NCI-H1092 treated with DMSO at 0.1 percent for 48 hours (cell line): ENCODE measurements around the gene KIF26B.
"Not testable (repeated sequence)": the region's sequence is repeated elsewhere in the genome, so short reads cannot be mapped to it uniquely, and the experiment has no call there.

Experiments
- DNase-seq: peaks from one replicate; lab custom pipeline; 2025; lab: John Stamatoyannopoulos, UW

The KIF26B gene

DNA sequence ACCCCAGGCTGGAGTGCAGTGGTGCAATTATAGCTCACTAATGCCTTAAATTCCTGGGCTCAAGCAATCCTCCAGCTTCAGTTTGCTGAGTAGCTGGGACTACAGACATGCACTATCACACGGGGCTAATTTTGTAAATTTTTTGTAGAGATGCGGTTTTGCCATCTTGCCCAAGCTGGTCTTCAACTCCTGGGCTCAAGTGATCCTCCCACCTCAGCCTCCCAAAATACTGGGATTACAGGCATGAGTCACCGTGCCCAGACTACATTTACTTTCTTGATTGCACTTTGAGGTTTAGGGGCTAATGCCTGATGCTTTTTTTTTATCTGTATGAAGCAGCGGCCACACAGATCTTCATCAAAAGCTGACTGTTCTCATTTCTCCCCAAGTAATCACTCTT, 124.6 kb downstream of the KIF26B start:
- no peak for DNase-seq

DNA sequence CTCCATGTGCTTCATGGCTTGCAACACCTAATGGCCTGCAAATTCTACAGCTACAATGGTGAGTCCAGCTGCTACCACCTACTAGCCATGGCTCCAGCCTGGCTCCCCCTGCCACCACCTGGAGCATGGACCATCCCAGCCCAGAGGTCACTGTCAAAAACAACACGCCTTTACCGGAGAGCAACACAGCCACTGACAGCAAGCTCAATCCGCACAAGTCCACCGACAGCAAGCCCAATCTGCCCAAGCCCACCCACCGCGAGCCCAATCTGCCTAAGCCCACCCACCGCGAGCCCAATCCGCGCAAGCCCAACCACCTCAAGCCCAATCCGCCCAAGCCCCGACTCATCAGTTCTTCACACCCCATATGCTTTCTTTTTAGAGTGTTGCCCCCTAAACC, 128.2 kb downstream of the KIF26B start:
- DNase-seq: no peak

DNA sequence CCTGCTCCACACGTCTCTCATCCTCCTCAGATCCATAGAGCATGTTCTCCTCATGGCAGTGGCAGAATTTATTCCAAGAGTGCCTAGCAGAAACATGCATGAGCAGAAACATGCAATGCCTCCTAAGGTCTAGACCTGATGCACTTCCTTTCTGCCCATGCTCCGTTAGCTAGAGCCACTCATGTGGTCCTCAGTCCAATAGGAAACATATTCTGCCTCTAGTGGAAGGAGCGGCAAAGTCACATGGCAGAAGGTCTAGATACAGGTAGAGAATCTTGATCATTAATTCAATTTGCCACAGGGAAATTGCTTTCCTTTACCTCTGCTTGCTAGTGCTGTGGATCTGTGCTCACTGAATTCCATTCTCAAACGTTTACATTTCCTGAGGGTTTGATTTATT, 130.4 kb downstream of the KIF26B start:
- no peak for DNase-seq

DNA sequence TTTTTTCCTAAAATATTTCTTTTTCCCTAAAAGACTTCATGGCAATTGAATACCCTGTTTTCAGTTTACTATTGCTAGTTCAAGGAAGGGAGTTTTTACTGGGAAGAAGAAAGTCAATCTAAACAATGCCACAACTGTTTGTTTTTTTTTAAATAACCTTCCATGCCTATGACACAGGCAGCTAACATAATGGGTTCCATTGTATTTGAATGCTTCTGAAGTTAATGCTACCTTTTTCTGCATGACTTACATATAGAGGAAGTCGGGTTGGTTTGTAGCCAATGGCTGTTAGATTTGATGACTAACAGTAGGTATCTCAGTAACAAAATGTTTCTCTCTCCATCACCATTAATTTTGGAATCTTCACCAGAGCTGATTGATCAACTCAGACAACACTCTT, 134.0 kb downstream of the KIF26B start:
- no peak for DNase-seq

DNA sequence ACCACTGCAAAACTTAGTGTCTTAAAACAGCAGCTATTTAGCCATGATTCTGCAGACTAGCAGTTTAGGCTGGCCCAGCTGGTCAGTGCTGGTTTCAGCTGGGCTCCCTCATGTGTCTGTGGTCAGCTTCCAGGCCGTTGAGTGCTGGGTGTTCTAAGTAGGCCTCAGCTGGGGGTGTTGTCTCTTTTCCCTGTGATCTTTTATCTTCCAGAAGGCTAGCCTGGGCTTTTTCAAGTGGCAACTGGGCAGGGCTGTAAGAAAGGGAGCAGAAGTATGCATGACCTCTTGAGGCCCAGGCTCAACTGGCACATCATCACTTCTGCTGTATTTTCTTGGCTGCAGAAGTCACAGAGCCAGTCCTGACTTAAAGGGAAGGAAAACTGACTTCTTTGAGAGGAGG, 136.1 kb downstream of the KIF26B start:
- DNase-seq: no peak

DNA sequence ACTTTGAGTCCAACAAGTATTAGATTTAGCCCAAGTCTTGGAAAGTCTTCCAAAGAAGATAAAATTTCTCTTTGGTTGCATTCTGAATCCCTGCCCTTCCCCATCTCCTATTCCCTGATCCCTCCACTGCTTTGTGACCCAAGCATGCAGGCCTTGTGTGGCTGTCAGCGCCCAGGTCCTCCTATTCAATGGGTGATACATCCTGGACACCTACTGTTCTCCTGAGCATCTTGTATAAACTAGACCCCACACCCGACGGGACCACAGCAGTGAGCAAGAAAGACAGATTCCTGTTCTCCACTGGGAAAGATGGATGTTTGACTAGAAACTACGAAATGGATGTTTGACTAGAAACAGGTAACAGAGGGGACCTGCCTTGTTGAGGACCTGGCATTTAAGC, 136.6 kb downstream of the KIF26B start:
- DNase-seq: no peak

DNA sequence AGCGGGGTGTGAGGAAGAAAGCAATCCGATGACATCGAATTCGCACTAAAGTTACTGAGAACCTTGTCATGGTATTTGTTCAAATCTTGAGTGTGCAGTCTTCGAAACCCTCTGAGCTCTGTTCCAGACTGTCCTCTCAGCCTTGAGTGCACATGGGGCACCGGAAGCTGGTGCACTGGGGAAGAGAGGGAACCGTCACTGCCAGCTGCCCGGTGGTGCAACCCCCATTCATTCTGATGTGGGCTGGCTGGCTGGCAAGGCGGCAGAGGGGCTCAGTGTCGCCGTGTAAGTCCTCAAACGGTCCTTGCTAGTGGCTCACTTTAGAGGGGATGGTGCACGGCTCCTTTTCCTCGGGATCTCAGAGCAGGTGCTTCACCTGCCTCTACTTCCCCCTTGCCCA, 137.4 kb downstream of the KIF26B start:
- no peak for DNase-seq

DNA sequence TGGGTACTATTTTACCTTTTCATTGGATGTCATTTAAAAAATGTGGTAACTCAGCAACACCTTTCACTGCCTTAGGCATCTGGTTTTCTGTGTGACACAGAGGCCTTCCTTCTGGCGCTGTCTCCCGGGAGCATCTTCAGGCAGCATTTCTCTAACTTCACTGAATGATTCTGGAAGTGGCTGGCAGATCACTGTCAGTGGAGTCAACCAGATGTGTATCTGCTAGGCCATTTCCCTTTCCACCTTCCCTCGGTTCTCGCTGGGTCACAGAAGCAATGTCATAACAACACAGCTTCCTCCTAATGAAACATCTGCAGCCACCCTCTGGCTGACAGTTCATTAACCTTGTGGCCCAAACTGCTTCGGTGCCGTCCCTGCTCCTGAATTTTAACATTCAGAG, 137.8 kb downstream of the KIF26B start:
- DNase-seq: no peak

DNA sequence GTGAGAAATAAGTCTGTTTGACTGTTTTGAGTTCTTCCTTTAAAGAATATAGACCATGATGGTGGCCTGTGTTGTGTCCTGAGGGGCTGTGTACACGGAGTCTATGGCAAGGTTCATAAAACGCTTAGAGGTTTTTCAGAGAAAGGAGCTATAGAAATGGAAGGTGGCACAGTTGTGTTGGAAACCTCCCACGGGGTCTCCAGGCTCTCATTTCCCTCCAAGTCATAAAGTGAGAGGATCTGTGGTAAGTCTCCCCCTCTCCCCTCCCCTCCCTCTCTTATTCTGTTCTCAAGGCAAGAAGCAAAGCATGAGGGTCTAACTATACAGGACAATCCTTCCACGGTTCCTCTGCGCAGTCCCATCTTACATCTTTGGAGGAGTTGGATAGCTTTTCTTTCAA, 139.2 kb downstream of the KIF26B start:
- DNase-seq: no peak

DNA sequence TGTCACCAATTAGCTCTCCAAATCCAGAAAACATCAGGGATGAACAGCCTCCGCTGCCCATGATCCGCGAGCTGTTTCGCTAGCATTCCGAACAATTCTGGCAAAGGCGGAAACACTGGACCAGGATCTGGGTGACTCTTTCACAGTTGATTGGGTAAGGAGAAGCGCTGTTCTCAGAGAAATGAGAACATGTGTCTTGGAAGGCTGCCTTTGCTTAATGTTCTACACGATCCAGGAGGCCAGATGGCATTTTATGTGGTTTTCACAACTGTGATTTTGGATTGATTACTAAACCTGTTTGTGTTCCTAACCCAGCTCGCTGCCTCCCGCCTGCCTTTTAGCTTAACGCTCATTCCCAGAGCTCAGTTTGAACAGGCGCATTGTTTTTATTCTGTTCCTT, 144.0 kb downstream of the KIF26B start:
- peak; percentile 92 for DNase-seq

DNA sequence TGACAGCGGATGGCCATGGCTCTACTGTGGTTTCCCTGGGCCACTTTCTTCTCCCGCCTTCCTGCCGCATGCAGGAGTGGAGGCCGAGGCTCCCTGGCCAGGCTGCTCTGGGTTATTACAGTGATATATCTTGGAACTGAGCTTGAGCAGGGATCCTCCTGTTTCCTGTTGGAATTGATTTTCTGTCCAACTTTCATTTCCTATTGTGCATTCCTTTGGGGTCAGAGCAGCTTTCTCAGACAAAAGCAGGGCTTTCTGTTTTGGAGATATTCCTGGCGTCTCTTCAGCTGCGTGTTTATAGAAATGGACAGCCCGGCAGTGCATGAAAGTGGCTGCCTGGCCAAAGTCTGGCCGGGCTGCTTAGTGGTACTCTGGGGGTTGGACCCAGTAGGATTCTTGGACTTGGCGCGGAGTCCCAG, 146.4 kb downstream of the KIF26B start:
- no peak for DNase-seq

DNA sequence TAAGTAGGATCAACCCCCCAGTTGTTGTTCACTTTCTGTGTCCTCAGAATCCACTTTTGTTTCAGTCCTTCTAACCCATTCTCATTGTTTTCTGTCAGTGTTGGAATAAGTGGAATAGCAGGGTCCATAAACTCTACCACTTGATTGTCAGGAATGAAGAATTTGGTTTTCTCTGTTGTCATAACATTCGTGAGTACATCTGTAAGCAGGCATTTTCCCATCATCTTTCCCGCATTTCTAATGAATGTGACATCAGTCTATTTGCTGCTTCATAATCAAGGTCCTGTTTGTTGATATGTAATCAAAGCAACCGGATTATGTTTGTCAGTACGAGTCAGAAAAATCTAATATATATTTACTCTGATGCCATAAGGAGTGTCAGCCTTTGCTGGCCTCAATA, 147.1 kb downstream of the KIF26B start:
- no peak for DNase-seq

DNA sequence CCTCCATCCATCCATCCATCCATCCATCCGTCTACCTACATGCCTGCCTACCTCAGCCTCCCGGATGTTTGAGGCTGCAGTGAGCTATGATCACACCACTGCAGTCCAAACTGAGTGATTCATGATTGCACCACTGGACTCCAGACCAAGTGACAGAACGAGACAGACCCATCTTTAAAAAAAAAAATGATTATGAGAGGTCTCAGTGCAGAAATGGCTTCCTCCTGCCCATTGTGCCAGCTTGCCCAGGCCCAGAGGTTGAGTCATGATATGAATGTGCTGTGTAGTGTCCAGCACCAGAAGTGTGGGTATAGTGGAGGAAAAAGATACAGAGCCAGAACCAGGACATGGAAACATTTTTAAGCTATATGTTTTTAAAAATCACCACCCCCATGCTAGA, 149.9 kb downstream of the KIF26B start:
- DNase-seq: no peak

DNA sequence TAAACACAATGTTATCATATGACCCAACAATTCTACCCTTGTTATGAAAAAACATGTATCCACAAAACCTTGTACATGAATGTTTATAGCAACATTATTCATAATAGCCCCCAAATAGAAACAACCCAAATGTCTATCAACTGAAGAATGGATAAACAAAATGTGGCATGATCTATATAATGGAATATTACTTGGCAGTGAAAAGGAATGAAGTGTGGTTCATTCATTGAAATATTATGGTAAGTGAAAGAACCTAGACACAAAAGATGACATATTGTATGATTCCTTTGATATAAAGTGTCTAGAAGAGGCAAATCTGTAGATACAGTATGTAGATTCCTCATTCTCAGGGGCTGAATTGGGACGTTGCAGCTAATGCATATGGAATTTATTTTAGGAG, 151.2 kb downstream of the KIF26B start:
- no peak for DNase-seq

DNA sequence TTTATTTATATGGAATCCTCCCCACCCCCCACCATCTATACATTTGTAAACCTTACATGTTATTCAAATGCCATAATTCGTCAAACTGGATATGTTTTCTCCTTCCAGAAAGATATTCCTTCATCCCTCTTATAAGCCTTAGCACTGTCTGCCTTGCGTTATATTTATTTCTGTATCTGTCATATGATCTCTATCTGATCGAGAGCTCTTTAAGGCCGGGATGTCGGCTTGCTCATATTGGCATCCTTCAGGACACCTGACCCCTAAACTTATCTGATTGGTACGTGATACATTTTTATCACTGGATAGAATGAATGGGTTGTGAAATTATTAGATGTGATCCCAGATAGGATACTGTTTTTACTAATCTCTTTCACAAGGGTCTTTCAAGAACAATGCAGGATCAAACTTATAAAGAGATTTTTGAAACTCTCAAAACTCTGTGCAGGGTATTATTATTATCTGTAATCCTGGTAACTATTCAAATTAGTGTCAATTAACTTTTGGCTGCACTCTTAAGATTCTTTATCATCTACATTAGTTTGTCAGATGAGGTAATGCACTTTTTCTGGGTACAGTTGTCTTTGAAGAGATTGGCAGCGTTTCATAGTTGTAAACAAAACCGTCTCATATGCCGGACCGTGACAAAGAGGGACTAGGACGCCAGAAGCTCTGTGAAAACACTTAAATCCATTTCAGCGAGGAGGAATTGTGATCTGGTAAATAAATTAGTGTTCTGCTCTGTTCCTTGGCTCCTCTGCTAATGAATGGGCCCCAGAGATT, 152.0 kb downstream of the KIF26B start:
- DNase-seq: peak; percentile 95

DNA sequence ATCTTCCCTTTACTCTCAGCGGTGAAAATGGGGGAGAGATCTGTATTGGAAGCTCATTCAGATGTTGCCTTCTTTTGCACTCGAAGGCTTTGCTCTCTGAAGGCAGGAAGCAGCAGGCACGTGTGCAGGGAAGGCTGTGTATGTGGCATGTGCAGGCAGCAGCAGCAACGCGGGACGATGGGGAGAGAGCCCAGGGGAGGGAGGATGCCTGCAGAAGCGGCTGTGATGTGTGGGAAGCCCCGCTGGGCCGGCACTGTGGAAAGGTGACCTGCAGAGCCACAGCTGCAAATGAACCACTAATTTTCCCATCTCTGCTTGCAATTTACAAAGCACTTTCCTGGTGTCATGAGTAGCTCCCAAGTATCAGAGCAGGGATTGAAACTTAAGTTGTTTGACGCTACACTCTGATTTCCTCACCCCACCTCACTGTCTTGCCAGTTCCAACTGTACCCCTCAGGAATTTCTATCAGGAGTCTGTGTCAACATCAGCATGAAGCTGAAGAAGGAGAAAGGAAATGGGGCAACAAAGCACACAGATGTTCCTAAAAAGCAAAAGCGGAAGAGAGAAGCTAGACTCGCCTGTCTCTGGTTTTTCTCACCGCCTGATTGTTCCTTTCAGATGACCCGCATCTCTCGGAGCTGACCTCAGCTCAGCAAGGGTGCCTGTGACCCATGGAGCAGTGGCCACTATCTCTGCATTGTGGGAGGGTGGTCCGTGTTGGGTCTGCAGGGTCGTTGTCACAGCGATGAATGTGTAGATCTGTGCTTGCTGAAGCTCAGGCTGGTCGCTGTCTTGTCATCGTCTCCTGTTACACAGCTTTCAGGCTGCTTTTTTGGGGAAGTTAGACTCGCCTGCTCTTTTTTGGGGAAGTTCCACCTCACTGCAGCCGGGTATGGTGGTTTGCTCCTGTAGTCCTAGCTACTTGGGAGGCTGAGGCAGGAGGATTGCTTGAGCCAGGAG, 156.1 kb downstream of the KIF26B start:
- no peak for DNase-seq

DNA sequence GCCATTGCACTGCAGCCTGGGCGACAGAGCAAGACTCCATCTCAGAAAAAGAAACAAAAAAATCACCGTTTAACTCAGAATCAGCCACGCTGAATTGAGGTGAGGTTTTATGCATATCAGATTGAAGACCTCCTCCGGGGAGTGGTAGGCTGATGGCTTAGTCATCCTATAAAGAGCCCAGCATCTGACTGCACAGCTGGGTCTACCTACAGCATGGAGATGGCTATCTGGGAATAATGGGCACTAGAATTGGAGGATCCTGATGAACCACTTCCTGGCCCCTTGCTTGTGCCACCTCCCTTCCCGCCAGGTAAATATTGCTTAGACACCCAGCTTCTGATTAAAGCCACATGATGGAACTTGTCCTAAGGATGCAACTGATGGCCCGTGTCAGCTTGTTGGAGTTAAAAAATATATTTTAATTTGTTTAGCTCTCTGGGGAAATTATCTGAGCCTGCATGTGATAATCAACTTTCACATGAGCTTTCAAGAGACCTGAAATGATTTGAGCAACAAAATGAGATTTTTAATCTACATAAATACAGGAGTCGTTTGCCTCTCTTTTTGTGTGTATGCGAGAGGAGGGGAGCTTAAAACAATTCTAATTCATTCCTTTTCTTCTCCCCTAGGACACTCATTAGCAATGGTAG, 157.2 kb downstream of the KIF26B start:
- no peak for DNase-seq

DNA sequence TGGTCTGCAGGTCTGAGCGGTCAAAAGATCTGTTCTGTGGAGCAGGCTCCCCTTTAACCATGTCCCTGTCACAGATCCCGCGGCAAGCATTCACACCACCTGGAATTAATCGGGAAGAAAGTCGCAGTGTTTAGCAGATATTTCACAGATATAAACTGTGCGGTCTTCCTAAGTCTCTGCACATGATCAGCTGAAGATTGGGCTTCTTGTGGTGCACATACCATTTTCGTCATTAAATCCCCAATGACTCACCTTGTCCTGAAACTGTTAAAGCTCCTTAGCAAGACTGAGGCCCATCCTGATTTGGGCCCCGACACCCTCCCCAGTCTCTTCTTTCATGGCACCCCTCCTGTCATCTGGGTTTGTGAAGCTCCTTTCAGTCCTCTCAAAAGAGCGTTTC, 158.8 kb downstream of the KIF26B start:
- DNase-seq: no peak

DNA sequence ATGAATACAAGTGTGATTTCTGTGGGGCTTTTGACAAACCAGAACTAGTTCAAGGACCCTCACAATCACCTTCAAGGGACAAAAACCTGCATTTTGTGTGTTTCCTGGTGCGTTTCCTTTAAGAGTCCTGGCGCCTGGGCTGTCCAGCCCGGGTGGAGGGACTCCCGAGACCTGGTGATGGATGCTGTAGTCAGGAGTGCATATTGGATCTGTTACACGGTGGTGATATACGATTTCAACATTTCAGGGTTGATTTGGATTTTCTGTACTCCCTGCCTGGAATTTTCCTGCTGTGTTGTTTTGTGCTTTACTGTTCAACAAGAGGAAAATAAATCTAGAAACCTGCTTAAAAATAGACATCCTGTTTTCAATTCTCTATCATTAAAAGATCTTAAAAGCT, 162.0 kb downstream of the KIF26B start:
- DNase-seq: no peak

DNA sequence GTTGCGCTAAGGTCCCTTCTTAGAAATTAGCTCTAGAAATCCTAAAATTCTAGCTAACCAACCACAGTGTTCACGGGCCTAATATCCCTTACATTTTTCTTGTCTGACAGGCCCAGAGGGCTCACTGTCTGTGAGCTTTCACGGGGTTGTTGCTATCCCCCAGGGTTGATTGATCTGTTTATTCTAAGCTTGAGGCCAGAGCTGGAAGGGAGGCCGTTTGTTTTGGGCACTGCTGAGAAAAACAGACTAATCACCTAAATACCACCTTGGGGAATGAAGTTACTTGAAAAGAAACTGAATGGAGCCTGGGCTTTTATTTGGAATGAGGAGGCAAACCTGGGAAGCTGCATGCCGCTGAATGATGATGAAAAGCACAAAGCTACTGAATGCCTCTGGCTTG, 162.4 kb downstream of the KIF26B start:
- no peak for DNase-seq

DNA sequence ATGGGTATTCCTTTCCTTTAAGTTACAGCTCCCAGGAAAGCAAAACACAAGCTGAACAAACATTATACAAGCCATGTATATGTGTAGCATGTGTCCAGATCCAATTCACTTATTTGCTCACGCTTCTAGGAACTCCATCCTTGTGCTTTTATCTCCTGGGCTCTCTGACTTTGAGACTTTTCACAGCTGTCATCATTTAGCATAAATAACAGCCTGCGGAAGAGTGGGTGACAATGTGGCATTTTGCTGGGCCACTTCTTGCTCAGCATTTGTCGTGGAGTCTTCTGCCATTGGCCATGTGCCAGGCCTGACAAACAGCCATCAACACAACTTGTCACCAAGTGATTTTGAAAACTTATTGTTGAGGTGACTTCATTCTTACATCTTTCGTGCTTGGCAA, 164.3 kb downstream of the KIF26B start:
- DNase-seq: peak; percentile 14

DNA sequence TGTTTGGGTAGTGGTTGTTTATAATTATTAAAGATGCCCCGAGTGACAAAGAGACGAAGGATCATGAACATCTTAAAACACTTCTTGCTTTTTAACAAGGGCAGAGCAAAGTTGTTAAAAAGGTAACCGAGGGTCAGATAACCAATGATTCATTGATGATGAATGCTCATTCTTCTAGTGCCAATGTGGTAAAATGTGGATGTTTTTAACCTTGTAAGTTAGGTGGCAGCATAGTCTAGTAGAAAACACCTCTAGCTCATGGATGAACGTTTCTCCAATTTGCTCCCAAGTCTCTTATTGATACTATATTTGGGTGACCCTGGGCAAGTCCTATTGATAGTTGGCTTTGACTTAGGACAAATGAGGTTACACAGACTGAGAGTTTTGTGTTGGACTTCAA, 167.9 kb downstream of the KIF26B start:
- peak; percentile 15 for DNase-seq

DNA sequence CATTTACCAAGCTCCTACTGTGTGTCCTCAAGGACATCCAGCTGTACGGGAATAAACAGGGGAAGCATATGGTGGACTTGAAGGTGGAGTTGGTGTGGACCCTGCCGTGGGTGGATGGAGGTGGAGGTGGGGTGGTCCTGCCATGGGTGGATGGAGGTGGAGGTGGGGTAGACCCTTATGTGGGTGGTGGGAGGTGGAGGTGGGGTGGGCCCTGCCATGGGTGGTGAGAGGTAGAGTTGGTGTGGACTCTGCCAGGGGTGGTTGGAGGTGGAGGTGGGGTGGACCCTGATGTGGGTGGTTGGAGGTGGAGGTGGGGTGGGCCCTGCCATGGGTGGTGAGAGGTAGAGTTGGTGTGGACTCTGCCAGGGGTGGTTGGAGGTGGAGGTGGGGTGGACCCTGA, 169.0 kb downstream of the KIF26B start:
- not testable (repeated sequence) for DNase-seq
